ENCODE results near the gene PTGER3.
"Not testable (repeated sequence)": the region's sequence is repeated elsewhere in the genome, so short reads cannot be mapped to it uniquely, and the experiment has no call there.

PTGER3 gene

DNA sequence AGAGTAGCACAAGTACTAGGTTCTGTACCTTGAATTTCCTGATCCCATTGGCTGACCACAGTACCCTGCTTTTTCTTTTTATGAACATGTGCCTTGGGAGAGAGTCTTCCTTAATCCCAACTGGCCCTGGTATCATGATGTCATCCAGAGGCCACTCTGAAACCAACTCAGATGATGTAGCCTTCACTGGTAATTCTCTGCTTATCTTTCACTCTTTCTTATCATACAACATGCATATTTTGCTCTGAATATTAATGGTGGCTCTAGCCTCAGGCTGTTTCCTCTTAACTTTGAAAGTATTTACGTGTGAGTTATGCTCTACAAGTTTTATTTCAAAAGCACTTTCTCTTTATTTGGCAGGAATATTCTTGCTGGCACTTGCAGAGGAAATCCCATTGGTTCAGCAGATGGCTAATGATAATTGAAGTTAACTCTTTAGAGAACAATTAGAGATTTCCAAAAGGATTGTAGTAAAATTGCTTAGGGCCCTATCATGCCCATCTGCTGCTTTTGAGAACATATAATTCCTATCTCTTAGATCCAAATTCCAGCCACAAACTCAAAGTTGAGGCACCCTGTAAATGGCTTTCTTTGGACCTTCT, 86.1 kb downstream of the PTGER3 start:
- DNase-seq (ENCODE audit: low read depth in 2 of 3, low spot score in 2 of 3), result no peak

DNA sequence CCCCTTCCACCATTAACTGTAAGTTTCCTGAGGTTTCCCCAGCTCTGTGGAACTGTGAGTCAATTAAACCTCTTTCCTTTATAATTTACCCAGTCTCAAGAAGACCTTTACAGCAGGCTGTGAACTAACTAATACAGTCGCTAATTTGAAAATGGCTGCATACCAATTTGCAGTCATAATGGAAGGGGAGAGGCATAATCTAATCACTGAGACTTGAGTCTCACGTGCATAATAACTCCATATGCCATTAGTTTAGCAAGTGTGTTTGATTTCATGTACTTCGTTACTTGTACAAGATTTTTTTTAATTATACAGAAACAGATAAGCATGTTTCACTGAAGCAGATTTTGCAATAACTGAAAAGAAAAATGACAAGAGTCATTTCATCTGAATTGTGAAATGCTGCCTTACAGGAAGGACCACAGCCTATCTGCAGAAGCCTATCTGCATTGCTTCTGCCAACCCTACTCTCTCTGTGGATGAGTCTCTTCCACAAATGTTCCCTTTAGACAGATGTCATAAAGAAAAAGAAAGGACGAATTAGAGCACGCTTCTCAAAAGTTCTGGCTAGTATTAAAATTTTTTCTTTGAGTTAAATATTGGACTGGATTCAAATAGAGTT, 99.1 kb downstream of the PTGER3 start:
- no peak for DNase-seq (ENCODE audit: low read depth in 2 of 3, low spot score in 2 of 3)

DNA sequence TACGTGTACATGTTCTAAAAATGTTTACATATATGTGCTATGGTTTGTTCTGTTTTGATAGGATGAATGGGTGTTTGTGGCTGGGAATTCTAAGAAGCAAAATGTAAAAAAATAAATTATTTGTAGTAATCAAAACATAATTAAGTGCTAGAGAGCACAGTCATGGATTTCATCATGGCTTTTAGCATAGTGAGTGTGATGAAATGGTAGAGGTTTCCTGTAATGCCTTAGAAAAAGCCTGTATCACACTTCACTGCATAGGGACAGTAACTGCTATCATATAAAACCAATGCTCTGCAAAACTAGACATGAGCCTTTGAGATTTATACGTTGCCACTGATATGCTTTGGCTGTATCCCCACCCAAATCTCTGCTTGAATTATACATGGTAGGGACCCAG, 99.8 kb downstream of the PTGER3 start:
- DNase-seq (ENCODE audit: low read depth in 2 of 3, low spot score in 2 of 3), result no peak

DNA sequence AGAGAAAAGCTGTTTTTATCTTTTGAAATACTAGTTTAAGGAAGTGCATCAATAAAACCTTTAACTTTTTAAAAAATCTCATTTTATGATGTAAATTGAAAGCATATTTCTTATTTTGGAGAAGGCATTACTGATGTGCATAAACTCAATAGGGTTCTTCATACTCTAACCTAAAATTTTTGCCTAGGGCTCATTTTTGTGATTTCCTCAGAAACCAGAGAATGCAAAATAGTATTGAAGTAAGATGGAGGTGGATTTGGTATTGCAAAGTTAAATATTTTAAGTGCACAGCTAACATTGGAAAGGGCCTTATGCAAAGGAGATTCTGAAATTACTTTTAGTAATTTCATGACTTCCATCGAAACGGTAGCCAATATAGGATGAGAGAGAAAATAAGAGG, 101.9 kb downstream of the PTGER3 start:
- DNase-seq (ENCODE audit: low read depth in 2 of 3, low spot score in 2 of 3), result no peak

DNA sequence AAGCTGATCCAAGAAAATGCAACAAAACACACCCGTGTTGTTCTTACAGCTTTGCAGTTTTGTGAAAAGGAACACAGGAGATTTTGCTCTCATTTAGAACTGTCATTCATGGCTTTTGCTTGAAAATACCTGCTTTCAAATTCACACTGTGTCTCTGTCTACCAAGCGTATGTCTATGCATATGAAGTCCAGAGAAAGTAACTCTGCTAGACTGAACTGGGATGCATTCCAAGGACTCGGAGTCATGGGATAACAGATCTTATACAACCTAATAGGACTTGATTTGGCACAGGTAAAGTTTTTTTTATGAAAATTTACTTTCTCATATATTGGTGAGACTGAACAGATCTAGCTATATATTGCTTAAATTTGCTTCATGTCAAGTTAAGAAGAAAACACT, 102.4 kb downstream of the PTGER3 start:
- no peak for DNase-seq (ENCODE audit: low read depth in 2 of 3, low spot score in 2 of 3)

DNA sequence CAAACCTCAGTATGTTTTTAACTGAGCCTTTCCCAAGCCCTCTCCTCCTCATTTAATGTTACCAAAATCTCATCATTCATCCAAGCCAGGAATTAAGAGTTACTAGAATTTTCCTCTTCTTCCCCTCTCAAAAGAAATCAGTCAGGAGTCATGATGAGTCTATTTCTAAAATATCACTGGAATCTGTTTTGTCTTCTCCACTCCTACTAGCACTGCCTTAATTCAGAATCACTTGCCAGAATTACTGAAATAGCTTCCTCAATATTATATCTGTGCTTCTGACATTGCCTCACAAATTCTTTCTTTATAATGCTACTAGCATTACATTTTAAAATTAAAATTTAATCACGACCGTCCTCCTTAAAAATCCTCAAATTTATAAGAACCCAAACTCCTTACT, 106.1 kb downstream of the PTGER3 start:
- no peak for DNase-seq (ENCODE audit: low read depth in 2 of 3, low spot score in 2 of 3)

DNA sequence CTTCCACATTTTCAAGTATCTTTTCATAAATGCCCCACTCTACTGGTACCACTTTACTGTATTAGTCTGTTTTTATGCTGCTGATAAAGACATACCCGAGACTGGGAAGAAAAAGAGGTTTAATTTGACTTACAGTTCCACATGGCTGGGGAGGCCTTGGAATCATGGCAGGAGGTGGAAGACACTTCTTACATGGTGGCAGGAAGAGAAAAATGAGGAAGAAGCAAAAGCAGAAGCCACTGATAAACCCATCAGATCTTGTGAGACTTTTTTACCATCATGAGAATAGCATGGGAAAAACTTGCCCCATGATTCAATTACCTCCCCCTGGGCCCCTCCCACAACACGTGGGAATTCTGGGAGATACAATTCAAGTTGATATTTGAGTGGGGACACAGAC, 107.2 kb downstream of the PTGER3 start:
- DNase-seq (ENCODE audit: low read depth in 2 of 3, low spot score in 2 of 3), result not testable (repeated sequence)

DNA sequence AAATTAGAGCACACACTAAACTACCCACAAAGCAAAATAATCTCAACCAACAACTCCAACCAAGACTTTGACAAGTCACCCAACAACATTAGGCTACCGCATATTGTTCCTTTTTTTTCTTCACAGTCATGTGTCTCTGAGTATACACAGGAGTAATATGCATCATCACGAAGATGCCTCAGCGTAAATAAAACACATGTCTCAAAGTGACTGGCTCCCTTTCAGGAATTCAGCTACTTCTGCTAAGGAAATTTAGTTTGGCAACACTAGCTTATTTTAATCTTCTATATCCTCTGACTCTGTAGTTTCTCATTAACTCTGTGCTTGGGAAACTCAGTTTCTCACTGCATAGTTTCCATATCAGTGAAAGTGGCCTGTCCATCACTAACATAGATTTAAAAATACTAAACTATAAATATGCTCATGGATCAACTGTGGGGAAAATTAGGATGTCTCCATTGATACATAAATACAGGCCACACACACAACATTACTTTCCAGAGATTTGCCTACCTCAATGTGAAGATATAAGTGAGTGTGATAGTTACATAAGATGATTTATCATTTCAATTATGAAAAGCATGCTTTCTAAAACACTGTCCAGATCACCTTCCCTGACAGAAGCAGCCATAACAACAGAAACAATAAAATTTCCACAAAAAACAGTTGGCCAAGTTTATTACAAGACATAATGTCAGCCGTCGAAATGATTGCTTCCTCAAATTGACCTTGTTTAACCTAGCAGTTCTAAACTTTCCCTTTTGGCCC, 113.2 kb downstream of the PTGER3 start:
- DNase-seq (ENCODE audit: low read depth in 2 of 3, low spot score in 2 of 3), result no peak

DNA sequence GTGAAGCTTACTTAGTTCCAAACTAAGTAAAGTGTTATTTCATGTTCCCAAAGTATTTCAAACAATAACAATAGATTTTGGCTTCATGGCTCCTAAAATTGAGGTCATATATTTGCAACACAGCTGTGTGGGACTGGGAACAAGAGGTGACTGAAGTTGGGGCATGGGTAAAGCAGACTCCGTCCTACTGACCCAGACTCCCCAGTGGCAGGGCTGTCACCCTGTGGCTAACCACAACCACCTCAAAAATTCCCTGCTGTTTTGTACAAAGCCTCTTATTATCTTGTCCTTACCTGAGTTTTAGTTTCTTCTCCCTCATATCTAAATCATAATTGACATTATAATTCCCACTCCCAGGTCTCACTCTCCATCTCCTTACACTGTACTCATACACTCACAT, 117.6 kb downstream of the PTGER3 start:
- DNase-seq (ENCODE audit: low read depth in 2 of 3, low spot score in 2 of 3), result no peak

DNA sequence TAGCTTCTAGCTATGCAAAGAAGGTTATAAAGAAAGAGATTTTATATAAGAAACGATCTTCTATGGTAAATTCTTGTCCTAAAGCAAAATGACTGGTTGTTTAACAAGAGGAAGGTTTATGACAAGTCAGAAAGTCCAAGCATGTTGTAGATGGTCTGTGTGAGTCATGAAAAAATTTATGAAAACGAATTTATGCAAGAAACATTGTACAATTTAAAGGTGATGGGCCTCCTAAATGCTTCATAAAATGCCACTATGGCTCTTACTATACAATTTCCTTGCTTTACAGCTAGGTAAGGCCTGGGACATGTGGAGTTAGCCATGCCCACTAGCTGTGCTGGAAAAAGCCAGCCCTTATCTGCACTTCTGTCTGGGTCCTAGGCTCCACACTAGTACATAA, 125.4 kb downstream of the PTGER3 start:
- no peak for DNase-seq (ENCODE audit: low read depth in 2 of 3, low spot score in 2 of 3)
